ENCODE measurements around the gene SHISA8. TPM values are rescaled to one million over a fixed set of nuclear protein-coding genes. Genes with fewer than 3 reads are reported as not detected.
"Not testable (repeated sequence)": the region's sequence is repeated elsewhere in the genome, so short reads cannot be mapped to it uniquely, and the experiment has no call there.

Gene SHISA8
- total and polyA plus RNA-seq, 10 donors = 0.51 to 5.9 (median 3.0) TPM

DNA sequence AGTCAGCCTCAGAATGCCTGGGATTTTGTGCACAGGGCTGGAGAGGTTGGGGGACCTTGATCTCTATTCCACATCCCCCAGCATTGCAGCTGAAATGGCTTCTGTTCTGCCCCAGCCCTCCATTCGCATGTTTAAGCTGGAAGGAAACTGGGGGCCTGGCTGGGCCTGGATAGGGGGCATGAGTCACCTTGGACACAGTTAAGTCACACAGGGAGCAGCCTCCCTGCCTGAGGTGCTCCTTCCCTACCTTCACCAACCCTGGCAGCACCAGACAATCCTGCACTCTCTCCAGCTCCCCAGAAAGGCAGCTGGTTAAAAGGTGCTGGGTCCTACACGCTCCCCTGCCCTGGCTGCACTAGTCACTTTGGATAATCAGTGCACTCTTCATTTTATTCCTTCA lies 37.8 kb upstream of the SHISA8 start:
- no peak overlapping the region for H3K4me3 ChIP-seq
- no peaks in the 10 kb centered on the region for H3K36me3 ChIP-seq
- H3K27me3 ChIP-seq (replicated peaks in 1 of 7) = peaks cover 0 to 3% (median 0%) of the 10 kb centered on the region in 7 donors
- H3K27ac ChIP-seq = no peak overlapping the region
- H3K4me1 ChIP-seq = peaks cover 3 to 31% (median 8%) of the 10 kb centered on the region in 6 donors
- H3K9me3 ChIP-seq = no peaks in the 10 kb centered on the region
- WGBS, 5 donors = 89 to 100% (median 93%) methylated on average over 2 of the region's 2 CpGs
- intact Hi-C loops (cut with DNase I; ENCODE audit: low total_unique reads) = no loop called here
- TF ChIP-seq, protein P1, sequence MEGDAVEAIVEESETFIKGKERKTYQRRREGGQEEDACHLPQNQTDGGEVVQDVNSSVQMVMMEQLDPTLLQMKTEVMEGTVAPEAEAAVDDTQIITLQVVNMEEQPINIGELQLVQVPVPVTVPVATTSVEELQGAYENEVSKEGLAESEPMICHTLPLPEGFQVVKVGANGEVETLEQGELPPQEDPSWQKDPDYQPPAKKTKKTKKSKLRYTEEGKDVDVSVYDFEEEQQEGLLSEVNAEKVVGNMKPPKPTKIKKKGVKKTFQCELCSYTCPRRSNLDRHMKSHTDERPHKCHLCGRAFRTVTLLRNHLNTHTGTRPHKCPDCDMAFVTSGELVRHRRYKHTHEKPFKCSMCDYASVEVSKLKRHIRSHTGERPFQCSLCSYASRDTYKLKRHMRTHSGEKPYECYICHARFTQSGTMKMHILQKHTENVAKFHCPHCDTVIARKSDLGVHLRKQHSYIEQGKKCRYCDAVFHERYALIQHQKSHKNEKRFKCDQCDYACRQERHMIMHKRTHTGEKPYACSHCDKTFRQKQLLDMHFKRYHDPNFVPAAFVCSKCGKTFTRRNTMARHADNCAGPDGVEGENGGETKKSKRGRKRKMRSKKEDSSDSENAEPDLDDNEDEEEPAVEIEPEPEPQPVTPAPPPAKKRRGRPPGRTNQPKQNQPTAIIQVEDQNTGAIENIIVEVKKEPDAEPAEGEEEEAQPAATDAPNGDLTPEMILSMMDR (IDR thresholded peaks at IDR 0.05 in 8 of 11, conservative IDR thresholded peaks at IDR 0.05 in 3 of 11) = no peak
- no peak for TF ChIP-seq POLR2A (IDR thresholded peaks at IDR 0.05)
- TF ChIP-seq POLR2AphosphoS5 (IDR thresholded peaks at IDR 0.05) = no peak
- no peak for DNase-seq

DNA sequence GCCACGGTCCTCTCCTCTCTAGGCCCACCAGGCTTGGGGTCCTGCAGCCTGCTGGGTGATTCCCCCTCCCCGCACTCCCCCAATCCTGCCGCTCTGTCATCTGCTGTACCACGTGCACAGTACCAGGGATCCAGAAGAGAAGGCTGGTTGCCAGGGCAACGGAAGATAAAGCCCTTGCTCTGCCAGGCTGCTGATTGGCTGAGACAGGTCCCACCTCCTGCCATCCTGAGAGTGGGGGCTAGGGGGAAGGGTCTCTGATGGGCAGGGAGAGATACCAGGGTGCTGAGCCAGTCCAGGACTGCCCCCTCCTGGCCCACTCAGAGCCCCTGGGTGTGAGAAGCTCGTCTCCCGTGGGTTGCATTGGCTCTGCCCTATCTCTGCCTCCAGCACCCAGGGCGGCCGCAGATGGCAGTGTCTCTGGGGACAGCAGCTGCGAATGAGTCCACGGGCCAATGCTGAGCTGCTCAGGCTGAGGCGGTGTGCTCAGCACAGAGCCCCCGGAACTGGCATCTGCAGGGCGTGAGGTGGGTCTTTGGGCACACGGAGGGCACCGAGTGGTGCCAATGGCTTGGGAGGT lies 37.1 kb upstream of the SHISA8 start, which contains the start of gene SMIM45:
SMIM45 (plus strand) TSS at position 253 of the 577 bp plus-strand sequence.
- H3K36me3 ChIP-seq = no peaks in the 10 kb centered on the region
- no peak within 1 kb of the TSS for H3K4me3 ChIP-seq
- DNase-seq = peak; percentile 88
- no peaks in the 10 kb centered on the region for H3K9me3 ChIP-seq
- H3K4me1 ChIP-seq = peaks cover 4 to 33% (median 8%) of the 10 kb centered on the region in 6 donors
- no peak within 1 kb of the TSS for H3K27ac ChIP-seq
- TF ChIP-seq POLR2AphosphoS5 (IDR thresholded peaks at IDR 0.05) (no peak), POLR2A (IDR thresholded peaks at IDR 0.05) (no peak)
- TF ChIP-seq, protein P1 (IDR thresholded peaks at IDR 0.05 in 8 of 11, conservative IDR thresholded peaks at IDR 0.05 in 3 of 11) = no peak
- 57 to 83% (median 69%) methylated on average over 11 to 16 of the region's 16 CpGs for WGBS, 5 donors
- no peaks in the 10 kb centered on the region for H3K27me3 ChIP-seq (replicated peaks in 1 of 7)
- intact Hi-C loops (cut with DNase I; ENCODE audit: low total_unique reads) = no loop called here

DNA sequence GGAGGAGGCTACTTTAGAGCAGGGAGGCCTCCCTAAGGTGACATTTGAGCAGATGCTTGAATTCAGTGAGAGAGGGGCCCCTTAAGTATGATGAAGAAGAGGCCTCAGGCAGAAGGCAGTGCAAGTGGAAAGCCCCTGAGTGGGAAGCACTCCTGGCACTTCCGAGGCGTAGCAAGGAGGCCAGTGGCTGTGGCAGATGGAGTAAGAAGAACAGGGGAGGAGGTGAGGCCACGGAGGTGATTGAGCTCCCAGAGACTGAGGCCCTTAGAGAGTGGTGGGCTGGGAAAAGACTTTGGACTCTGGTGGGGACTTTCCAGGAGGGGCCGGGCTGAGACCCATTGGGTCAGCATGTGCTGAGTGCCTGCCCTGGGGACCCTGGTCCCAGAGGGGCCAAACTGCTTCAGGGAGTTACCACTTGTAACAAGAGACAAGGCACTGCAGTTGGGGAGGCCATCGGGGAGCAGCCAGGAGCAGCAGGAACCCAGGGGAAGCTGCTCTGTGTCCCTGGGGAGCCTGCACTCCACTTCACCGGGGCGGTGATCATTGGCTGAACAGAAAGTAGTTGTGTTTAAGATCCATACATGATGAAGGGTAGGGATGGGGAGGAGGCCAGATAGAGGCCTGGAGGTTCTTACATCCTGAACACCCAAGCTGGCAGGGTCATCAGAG lies 34.6 kb upstream of the SHISA8 start:
- TF ChIP-seq POLR2AphosphoS5 (IDR thresholded peaks at IDR 0.05) (no peak), POLR2A (IDR thresholded peaks at IDR 0.05) (no peak)
- TF ChIP-seq, protein P1 (IDR thresholded peaks at IDR 0.05 in 8 of 11, conservative IDR thresholded peaks at IDR 0.05 in 3 of 11) = no peak
- Histone ChIP-seq H3K9me3 (no peaks in the 10 kb centered on the region), H3K4me3 (no peak overlapping the region), H3K4me1 (peaks cover 13 to 52% (median 22%) of the 10 kb centered on the region in 6 donors), H3K27me3 (replicated peaks in 1 of 7) (peaks cover 0 to 10% (median 0%) of the 10 kb centered on the region in 7 donors), H3K36me3 (no peaks in the 10 kb centered on the region), H3K27ac (no peak overlapping the region)
- WGBS, 5 donors = 71 to 85% (median 77%) methylated on average over 7 of the region's 7 CpGs
- intact Hi-C loops (cut with DNase I; ENCODE audit: low total_unique reads) = no loop called here
- DNase-seq = peak; percentile 72

DNA sequence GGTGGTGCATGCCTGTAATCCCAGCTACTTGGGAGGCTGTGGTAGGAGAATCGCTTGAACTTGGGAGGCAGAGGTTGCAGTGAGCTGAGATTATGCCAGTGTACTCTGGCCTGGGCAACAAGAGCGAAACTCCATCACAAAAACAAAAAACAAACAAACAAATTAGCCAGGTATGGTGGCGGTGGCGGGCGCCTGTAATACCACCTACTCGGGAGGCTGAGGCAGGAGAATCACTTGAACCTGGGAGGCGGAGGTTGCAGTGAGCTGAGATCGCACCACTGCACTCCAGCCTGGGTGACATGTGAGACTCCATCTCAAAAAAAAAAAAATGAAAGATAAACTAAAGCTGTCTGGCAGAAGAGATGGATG lies 34.0 kb upstream of the SHISA8 start:
- H3K9me3 ChIP-seq; DNase-seq; intact Hi-C loops (cut with DNase I; ENCODE audit: low total_unique reads); H3K36me3 ChIP-seq; H3K27ac ChIP-seq; H3K4me3 ChIP-seq: not testable (repeated sequence)
- 81 to 96% (median 87%) methylated on average over 8 of the region's 8 CpGs for WGBS, 5 donors
- peaks cover 13 to 52% (median 22%) of the 10 kb centered on the region in 6 donors for H3K4me1 ChIP-seq
- peaks cover 0 to 10% (median 0%) of the 10 kb centered on the region in 7 donors for H3K27me3 ChIP-seq (replicated peaks in 1 of 7)

Measured in spleen (tissue), 11 donors.